Measurements from ENCODE around the gene ASIC2. TPM values are rescaled to one million over a fixed set of nuclear protein-coding genes. Genes with fewer than 3 reads are reported as not detected.

The ASIC2 gene
- total RNA-seq, 1 donor from 2014 or later = not detected

DNA sequence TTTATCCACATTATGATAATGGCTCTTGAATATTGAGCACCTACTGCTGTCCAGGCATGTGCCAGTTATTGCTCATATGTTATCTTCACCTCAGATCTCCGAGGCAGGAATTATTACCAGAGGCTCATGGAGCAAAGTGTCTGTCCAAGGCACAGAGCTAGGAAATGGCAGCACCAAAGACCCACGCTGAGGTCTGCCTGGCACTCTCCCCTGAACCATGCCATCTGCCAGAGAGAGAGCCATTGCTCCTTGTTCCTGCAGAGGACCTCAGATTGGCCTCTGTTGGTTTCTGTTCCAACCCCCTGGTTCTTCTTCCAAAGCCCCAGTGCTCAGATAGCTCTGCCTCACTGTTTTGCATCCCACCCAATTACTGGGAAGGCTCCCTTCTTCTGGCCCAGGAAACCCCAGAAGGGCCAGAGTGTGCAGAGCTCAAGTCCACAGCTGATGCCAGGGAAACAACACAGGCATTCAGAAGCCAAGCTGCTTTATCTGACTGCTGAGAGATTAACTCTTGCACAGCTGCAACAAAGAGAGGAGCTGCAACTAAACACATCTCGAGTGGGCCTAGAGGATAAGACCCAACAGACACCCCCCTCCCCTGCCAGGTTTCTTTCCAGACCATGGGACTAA lies 5.9 kb downstream of the ASIC2 start:
- H3K27ac ChIP-seq = no peak overlapping the region
- intact Hi-C loops (cut with DNase I) = no loop called here
- no peaks in the 10 kb centered on the region for H3K36me3 ChIP-seq
- H3K9me3 ChIP-seq = no peaks in the 10 kb centered on the region
- DNase-seq (ENCODE audit: low spot score in 2 of 2) = no peak
- H3K27me3 ChIP-seq = no peaks in the 10 kb centered on the region
- TF ChIP-seq, protein P1, sequence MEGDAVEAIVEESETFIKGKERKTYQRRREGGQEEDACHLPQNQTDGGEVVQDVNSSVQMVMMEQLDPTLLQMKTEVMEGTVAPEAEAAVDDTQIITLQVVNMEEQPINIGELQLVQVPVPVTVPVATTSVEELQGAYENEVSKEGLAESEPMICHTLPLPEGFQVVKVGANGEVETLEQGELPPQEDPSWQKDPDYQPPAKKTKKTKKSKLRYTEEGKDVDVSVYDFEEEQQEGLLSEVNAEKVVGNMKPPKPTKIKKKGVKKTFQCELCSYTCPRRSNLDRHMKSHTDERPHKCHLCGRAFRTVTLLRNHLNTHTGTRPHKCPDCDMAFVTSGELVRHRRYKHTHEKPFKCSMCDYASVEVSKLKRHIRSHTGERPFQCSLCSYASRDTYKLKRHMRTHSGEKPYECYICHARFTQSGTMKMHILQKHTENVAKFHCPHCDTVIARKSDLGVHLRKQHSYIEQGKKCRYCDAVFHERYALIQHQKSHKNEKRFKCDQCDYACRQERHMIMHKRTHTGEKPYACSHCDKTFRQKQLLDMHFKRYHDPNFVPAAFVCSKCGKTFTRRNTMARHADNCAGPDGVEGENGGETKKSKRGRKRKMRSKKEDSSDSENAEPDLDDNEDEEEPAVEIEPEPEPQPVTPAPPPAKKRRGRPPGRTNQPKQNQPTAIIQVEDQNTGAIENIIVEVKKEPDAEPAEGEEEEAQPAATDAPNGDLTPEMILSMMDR (IDR thresholded peaks at IDR 0.05) = no peak
- H3K4me1 ChIP-seq = peaks cover 0 to 4% of the 10 kb centered on the region in 2 donors
- H3K4me3 ChIP-seq = no peak overlapping the region

DNA sequence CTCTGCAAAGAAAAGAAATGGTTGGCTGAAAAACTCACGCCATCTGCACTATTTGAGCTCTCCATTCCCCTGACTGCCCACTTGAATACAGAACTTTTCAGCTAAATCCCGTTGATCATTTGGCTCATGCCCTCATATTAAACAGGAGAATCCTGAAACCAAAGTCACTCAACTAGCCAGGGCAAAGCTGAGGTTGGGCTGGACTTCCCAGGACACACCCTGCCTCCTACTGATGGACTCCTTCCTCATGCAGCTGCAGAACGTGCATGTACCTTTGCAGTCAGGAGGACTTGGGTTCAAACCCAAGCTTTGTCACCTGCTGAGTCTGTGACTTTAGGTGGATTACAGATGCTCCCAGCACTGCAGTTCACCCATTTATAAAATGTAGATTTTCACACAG lies 7.7 kb downstream of the ASIC2 start:
- Histone ChIP-seq H3K9me3 (no peaks in the 10 kb centered on the region), H3K36me3 (no peaks in the 10 kb centered on the region), H3K27ac (no peak overlapping the region), H3K27me3 (no peaks in the 10 kb centered on the region), H3K4me3 (no peak overlapping the region), H3K4me1 (peaks cover 0 to 4% of the 10 kb centered on the region in 2 donors)
- no peak for DNase-seq (ENCODE audit: low spot score in 2 of 2)
- TF ChIP-seq, protein P1 (IDR thresholded peaks at IDR 0.05) = no peak
- intact Hi-C loops (cut with DNase I) = no loop called here

DNA sequence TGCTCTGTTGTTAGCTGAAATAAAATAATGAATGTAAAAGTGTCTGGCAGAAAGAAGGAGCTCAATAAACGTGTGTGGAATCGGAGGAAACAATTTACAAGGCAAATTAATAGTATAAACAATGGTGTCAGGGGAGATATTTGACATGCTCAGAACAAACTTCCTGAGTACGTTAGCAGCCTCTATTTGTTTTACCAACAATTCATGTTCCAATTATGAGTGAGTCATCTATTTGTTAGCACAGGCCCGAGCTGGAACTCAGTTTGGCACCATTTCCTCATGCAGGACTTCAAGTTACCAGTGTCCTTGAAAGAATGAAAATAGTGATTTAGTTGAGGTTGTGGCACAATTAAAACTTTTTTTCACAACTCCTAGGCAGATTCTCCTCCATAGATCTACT lies 9.1 kb downstream of the ASIC2 start:
- Histone ChIP-seq H3K9me3 (no peaks in the 10 kb centered on the region), H3K27me3 (no peaks in the 10 kb centered on the region), H3K4me1 (peaks cover 0 to 4% of the 10 kb centered on the region in 2 donors), H3K36me3 (no peaks in the 10 kb centered on the region), H3K27ac (peak overlapping the region in 1 of 2 donors; percentile 20), H3K4me3 (no peak overlapping the region)
- intact Hi-C loops (cut with DNase I) = loop anchor here (5.0 kb wide), 1 partner anchor 52 kb away; no protein-coding TSS in a partner anchor
- DNase-seq (ENCODE audit: low spot score in 2 of 2) = peak in 1 of 2 donors; percentile 73
- TF ChIP-seq, protein P1 (IDR thresholded peaks at IDR 0.05) = no peak

DNA sequence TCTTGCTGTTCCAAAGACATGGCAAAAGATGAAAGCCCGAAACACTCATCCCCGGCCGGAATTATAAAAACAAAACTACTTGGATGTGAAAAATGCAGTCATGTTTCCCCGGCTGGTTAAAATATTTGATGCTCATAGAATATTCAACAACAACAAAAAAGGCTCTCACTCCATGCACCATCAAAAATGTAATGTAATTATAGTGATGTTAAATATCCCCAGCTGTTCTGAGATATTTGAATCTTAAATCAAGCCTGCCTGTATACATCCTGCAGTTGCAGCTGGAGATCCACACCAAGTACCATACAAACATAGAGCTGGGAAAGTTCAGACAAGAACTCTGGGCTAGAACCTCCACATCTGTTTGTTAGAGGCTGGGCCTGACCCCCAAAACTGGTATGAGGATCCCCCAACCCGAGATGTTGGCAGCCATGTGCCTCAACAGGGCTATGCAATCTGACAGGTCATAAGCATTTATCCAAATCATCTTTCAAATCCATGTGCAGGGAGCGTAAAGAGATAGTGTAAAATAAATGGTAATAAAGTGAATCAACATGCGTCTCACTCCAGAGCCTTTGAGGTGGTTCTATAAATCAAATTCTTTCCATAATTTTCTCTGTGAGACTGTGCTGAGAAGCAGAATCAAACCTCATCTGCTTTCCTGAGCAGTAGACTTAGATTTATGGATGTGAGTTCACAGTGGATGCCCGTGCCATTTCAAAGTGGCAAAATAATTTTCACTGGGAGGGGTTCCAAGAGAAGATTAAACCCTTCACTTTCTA lies 12.7 kb downstream of the ASIC2 start:
- H3K4me3 ChIP-seq = no peak overlapping the region
- no peaks in the 10 kb centered on the region for H3K27me3 ChIP-seq
- H3K27ac ChIP-seq = no peak overlapping the region
- peaks cover 0 to 4% of the 10 kb centered on the region in 2 donors for H3K4me1 ChIP-seq
- TF ChIP-seq, protein P1 (IDR thresholded peaks at IDR 0.05) = no peak
- no peak for DNase-seq (ENCODE audit: low spot score in 2 of 2)
- intact Hi-C loops (cut with DNase I) = loop anchor here (5.0 kb wide), 1 partner anchor 48 kb away; no protein-coding TSS in a partner anchor
- no peaks in the 10 kb centered on the region for H3K36me3 ChIP-seq
- no peaks in the 10 kb centered on the region for H3K9me3 ChIP-seq

DNA sequence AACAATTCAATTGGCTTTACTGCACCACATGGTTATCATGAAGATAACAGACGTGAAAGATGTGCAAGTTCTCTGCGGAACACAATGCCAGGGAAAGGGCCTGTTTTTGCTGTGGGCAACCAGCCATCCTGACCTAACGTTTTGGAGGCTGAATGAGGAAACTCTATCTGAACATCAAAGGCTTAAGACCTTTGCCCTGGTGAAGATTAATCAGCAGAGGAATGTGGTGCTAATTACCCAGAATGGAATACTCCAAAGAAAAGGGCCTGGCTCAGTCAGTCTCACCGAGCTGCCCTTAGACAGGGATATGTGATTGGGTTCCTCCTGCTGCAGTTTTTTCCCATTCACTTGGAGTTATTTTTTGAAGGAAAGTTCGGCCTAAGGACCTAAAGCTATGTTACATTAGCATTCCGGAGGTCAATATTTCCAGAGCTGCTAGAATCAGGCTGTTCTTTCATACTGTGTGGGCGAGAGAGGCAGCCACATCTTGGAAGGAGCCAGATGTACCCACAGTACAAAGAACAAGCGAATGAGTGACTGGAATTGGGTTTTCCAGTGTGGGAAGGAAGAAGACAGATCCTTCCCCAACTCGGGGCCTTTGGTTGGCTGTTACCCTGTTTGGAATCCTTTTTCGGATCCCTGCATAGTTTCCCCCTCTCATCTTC lies 15.5 kb downstream of the ASIC2 start:
- H3K4me1 ChIP-seq = no peaks in the 10 kb centered on the region
- DNase-seq (ENCODE audit: low spot score in 2 of 2) = no peak
- H3K4me3 ChIP-seq = no peak overlapping the region
- intact Hi-C loops (cut with DNase I) = no loop called here
- no peaks in the 10 kb centered on the region for H3K9me3 ChIP-seq
- no peaks in the 10 kb centered on the region for H3K36me3 ChIP-seq
- H3K27me3 ChIP-seq = no peaks in the 10 kb centered on the region
- no peak overlapping the region for H3K27ac ChIP-seq
- TF ChIP-seq, protein P1 (IDR thresholded peaks at IDR 0.05) = no peak

All from ascending aorta (tissue), 2 donors.